Measurements from ENCODE around the gene FZD7. TPM values are rescaled to one million over a fixed set of nuclear protein-coding genes. Genes with fewer than 3 reads are reported as not detected.
A peak's percentile ranks its signal among the peaks of the same experiment; 100 is the strongest.

FZD7 gene
- total and polyA plus RNA-seq, 2 donors (not counting 1 experiment from before 2014, with no cell fraction given) = 39.1 to 44.4 TPM

DNA sequence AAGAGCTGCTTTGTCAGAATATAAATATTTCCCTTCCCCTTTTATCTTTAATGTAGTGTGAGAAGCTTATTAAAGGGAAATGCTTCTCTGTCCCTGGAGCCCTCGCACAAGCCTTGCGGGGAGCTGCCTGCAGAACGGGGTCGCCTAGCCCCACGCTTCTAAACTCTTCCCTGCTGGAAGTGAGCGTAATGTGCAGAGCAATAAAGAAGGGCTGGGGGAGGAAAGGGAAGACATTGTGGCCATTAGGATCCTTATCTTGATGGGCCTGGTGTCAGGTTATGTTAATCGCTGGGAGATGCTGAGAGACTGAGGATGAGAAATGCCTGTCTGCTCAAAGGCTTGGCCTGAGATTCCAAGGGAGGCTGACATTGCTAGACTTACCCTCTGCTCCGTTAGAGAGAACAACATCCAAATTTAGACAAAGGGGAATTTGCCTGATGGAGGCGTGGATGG lies 18.9 kb upstream of the FZD7 start:
- H3K4me3 ChIP-seq (replicated peaks in 1 of 4; ENCODE audit: control extremely low read depth in 1 of 4, insufficient read depth in 1 of 4, low read depth in 3 of 4, low read length in 4 of 4) = no peak overlapping the region
- H3K79me2 ChIP-seq (ENCODE audit: control insufficient read depth, insufficient read depth, low read length) = no peaks in the 10 kb centered on the region
- TF ChIP-seq, protein P1, sequence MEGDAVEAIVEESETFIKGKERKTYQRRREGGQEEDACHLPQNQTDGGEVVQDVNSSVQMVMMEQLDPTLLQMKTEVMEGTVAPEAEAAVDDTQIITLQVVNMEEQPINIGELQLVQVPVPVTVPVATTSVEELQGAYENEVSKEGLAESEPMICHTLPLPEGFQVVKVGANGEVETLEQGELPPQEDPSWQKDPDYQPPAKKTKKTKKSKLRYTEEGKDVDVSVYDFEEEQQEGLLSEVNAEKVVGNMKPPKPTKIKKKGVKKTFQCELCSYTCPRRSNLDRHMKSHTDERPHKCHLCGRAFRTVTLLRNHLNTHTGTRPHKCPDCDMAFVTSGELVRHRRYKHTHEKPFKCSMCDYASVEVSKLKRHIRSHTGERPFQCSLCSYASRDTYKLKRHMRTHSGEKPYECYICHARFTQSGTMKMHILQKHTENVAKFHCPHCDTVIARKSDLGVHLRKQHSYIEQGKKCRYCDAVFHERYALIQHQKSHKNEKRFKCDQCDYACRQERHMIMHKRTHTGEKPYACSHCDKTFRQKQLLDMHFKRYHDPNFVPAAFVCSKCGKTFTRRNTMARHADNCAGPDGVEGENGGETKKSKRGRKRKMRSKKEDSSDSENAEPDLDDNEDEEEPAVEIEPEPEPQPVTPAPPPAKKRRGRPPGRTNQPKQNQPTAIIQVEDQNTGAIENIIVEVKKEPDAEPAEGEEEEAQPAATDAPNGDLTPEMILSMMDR (conservative IDR thresholded peaks at IDR 0.05 in 1 of 2, IDR thresholded peaks at IDR 0.05 in 1 of 2; ENCODE audit: low read depth in 1 of 2, low read length in 2 of 2) = no peak
- H2AFZ ChIP-seq (ENCODE audit: low read length) = no peak overlapping the region
- H3K4me1 ChIP-seq (ENCODE audit: control insufficient read depth, extremely low read depth, insufficient read depth, low read length) = peaks cover 3% of the 10 kb centered on the region
- no peak overlapping the region for H3K9ac ChIP-seq (ENCODE audit: insufficient read depth, low read length)
- no peaks in the 10 kb centered on the region for H3K36me3 ChIP-seq (ENCODE audit: control insufficient read depth, insufficient read depth, low read length)
- no peaks in the 10 kb centered on the region for H3K27me3 ChIP-seq (ENCODE audit: control insufficient read depth, insufficient read depth, low read length)
- peak in 1 of 2 donors; percentile 31 for DNase-seq (ENCODE audit: low read depth in 2 of 2)
- H3K27ac ChIP-seq (ENCODE audit: insufficient read depth, low read length) = no peak overlapping the region
- no peak overlapping the region for H3K4me2 ChIP-seq (ENCODE audit: extremely low read depth, insufficient read depth, low read length)
- no peaks in the 10 kb centered on the region for H3K9me3 ChIP-seq (ENCODE audit: control insufficient read depth, insufficient read depth, low read depth, low read length)
- no peaks in the 10 kb centered on the region for H4K20me1 ChIP-seq (ENCODE audit: control insufficient read depth, extremely low read depth, insufficient read depth, low read length)

GRCh38 chr2:202015471-202015870 lies 18.2 kb upstream of the FZD7 start:
- Histone ChIP-seq H3K36me3 (ENCODE audit: control insufficient read depth, insufficient read depth, low read length) (no peaks in the 10 kb centered on the region), H3K27ac (ENCODE audit: insufficient read depth, low read length) (no peak overlapping the region), H3K9ac (ENCODE audit: insufficient read depth, low read length) (no peak overlapping the region), H3K4me3 (replicated peaks in 1 of 4; ENCODE audit: control extremely low read depth in 1 of 4, insufficient read depth in 1 of 4, low read depth in 3 of 4, low read length in 4 of 4) (no peak overlapping the region), H3K4me2 (ENCODE audit: extremely low read depth, insufficient read depth, low read length) (no peak overlapping the region), H3K79me2 (ENCODE audit: control insufficient read depth, insufficient read depth, low read length) (no peaks in the 10 kb centered on the region), H3K9me3 (ENCODE audit: control insufficient read depth, insufficient read depth, low read depth, low read length) (no peaks in the 10 kb centered on the region), H3K27me3 (ENCODE audit: control insufficient read depth, insufficient read depth, low read length) (no peaks in the 10 kb centered on the region), H4K20me1 (ENCODE audit: control insufficient read depth, extremely low read depth, insufficient read depth, low read length) (no peaks in the 10 kb centered on the region), H2AFZ (ENCODE audit: low read length) (no peak overlapping the region), H3K4me1 (ENCODE audit: control insufficient read depth, extremely low read depth, insufficient read depth, low read length) (peaks cover 3% of the 10 kb centered on the region)
- DNase-seq (ENCODE audit: low read depth in 2 of 2) = no peak
- TF ChIP-seq, protein P1 (conservative IDR thresholded peaks at IDR 0.05 in 1 of 2, IDR thresholded peaks at IDR 0.05 in 1 of 2; ENCODE audit: low read depth in 1 of 2, low read length in 2 of 2) = no peak
- TF ChIP-seq EZH2 (IDR thresholded peaks at IDR 0.05; ENCODE audit: low read length, missing control alignments) = no peak

- H3K4me2 ChIP-seq (ENCODE audit: extremely low read depth, insufficient read depth, low read length) = no peak overlapping the region
- H3K27ac ChIP-seq (ENCODE audit: insufficient read depth, low read length) = no peak overlapping the region
- H3K9me3 ChIP-seq (ENCODE audit: control insufficient read depth, insufficient read depth, low read depth, low read length) = no peaks in the 10 kb centered on the region
- H3K79me2 ChIP-seq (ENCODE audit: control insufficient read depth, insufficient read depth, low read length) = no peaks in the 10 kb centered on the region
- TF ChIP-seq EZH2 (IDR thresholded peaks at IDR 0.05; ENCODE audit: low read length, missing control alignments) = no peak
- TF ChIP-seq, protein P1 (conservative IDR thresholded peaks at IDR 0.05 in 1 of 2, IDR thresholded peaks at IDR 0.05 in 1 of 2; ENCODE audit: low read depth in 1 of 2, low read length in 2 of 2) = no peak
- H2AFZ ChIP-seq (ENCODE audit: low read length) = no peak overlapping the region
- H4K20me1 ChIP-seq (ENCODE audit: control insufficient read depth, extremely low read depth, insufficient read depth, low read length) = no peaks in the 10 kb centered on the region
- H3K4me3 ChIP-seq (replicated peaks in 1 of 4; ENCODE audit: control extremely low read depth in 1 of 4, insufficient read depth in 1 of 4, low read depth in 3 of 4, low read length in 4 of 4) = no peak overlapping the region
- DNase-seq (ENCODE audit: low read depth in 2 of 2) = no peak
- no peak overlapping the region for H3K9ac ChIP-seq (ENCODE audit: insufficient read depth, low read length)
- no peaks in the 10 kb centered on the region for H3K27me3 ChIP-seq (ENCODE audit: control insufficient read depth, insufficient read depth, low read length)
- H3K4me1 ChIP-seq (ENCODE audit: control insufficient read depth, extremely low read depth, insufficient read depth, low read length) = peaks cover 3% of the 10 kb centered on the region
- H3K36me3 ChIP-seq (ENCODE audit: control insufficient read depth, insufficient read depth, low read length) = no peaks in the 10 kb centered on the region
Measured at GRCh38 chr2:202016579-202017227, 17.0 kb upstream of the FZD7 start.
